Stimulated activated CD4-positive, alpha-beta T cell treated with anti-CD3 and anti-CD28 coated beads, Interleukin-4, amount 100 ng/mL, for 24 hours (primary cell): ENCODE results near the gene LY6G6F.

Experiments used
- DNase-seq: peaks from one replicate; pipeline ENCODE4 v3.0.0-alpha.2; 2020

LY6G6F gene

DNA sequence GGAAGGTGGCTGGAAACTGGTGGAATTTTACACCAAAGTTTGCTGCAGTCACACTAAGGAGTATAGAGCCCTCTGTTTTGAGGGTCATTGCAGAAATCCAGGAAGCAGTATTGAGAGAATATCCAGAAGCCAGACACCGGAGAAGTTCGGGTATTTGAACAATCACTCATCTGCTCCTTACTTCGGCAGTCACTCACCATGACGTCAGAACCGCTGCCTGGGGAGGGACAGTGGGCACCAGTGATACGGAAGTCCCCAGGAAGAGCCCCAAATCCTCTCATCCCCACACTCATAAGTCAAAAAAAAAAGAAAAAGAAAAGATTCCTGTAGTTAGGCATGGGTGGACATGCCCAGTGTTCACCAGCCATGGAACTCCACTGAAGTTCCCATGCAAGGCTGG, 29.8 kb upstream of the LY6G6F start:
- no peak for DNase-seq

GRCh38 chr6:31677955-31678354, 28.7 kb upstream of the LY6G6F start:
- DNase-seq, result no peak

GRCh38 chr6:31680226-31681134, 26.2 kb upstream of the LY6G6F start, which contains the start of gene LY6G5C:
Gene LY6G5C, minus strand, starts transcription at chr6:31681067. Its CDS starts 694 bp downstream, at chr6:31680373.
- DNase-seq, result peak; percentile 74

- peak; percentile 48 for DNase-seq
Measured at GRCh38 chr6:31681135-31681671, 25.5 kb upstream of the LY6G6F start.

DNA sequence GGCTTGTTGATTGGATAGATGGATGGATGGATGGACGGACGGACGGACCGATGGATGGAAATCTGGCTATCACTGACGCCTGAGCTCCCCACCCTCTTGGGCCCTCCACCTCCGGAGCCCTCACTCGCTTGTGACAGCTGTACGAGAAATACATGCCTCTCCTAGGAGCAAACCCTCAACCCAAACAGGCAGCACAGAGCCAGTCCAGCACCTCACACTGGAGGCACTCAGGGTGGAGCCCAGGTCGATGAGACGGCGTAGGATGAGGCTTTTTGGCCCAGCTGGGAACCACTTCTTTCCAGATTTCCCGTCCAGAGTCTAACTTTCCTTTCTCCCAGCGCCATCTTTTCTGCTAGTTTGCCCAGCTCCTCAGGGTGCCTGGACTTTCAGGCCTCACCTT, 23.1 kb upstream of the LY6G6F start:
- DNase-seq, result no peak

DNA sequence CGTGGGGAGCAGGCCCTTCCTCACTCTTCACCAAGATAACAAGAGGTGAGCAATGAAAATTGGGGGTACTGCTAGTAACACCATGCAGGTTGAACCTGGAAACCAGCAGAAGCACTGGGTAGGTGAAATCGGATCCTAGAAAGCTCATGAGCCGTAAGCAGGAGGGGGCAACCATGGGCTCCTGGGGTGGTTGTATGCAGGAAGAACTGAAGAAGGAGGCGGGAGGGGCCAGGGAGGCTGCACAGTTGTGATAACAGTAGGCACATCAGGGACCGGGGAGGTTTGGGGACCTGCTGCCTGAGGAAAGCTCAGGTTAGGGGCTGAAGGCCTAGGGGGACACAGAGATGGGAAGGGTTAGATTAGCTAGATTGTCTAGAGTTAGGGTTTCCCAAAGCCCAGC, 20.2 kb upstream of the LY6G6F start:
- no peak for DNase-seq

DNA sequence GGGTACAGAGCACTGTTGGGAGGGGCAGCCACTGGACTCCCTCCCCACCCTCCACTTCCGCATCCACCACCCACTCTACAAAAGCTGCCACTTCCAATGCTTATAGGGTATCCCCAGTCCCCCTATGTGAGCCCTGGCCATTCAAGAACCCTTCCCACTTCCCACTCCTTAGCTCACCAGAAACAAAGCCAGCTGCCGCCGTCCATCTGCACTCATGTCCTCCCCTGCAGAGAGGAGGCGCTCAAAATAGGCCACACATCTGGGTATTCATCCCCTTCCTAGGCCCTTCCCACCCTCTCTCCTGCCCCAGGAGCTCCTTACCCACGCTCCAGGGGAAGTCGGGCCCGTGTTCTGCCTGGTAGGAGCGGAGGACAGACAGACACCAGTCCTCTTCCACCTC, 19.3 kb upstream of the LY6G6F start:
- no peak for DNase-seq

GRCh38 chr6:31687860-31688693, 18.6 kb upstream of the LY6G6F start:
- no peak for DNase-seq

GRCh38 chr6:31689249-31690110, 17.2 kb upstream of the LY6G6F start:
- no peak for DNase-seq

GRCh38 chr6:31690231-31691077, 16.2 kb upstream of the LY6G6F start:
- DNase-seq, result no peak

DNA sequence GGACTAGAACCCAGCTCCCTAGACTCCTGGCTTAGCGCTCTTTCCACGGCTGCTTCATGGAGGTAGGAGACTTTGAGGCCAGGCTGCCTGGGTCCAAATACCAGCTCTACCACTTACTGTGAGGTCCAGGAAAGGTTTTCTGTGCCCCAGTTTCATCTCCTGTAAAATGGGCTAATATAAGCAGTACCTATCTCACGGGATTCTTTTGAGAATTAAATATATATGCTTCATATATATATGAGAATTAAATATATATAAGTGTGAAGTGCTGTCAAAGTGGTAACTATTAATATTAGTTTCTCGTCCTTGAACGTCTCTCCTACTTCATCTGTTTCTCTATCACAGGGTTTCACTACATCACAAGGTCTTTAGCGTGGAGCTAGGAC, 15.6 kb upstream of the LY6G6F start:
- DNase-seq, result no peak

- DNase-seq, result no peak
Measured at GRCh38 chr6:31691564-31692108, 15.0 kb upstream of the LY6G6F start.

GRCh38 chr6:31692353-31692752, 14.3 kb upstream of the LY6G6F start:
- no peak for DNase-seq

DNA sequence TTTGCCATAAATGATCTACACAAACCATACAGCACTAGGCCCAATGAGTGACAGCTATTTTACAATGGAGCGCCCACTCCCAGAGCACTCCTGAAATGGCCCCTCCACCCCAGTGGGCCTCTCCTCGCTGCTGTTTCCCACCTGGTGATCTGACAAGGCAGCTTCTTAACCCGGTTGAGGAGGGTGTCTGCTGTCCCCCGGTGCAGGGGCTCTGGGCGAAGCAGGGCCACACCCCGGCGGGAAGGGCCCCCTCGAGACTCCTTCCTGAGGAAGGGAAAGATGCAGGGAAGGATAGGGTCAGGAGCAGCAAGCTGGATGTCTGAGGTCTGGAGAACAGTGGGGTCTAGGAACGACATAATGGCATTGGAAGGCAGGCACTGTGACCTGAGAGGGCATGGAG, 13.8 kb upstream of the LY6G6F start:
- no peak for DNase-seq

DNA sequence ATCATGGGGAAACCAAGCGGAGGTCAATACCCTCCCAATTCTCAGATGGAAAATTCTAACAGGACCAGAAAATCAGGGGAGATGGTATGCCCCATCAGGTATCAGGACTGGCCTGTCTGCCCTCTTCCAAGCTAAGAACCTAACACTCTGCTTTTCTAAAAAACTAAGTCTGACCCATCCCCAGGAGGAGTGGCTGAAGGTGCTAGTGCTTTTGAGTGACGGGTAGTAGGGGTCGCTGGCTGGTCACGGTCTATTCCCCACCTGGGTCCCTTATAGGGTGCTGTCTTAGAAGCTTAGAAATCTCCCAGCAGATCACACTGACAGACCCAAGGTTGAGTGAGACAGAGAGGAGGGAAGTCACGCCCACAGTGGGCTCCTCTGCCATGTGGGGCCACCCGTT, 13.1 kb upstream of the LY6G6F start:
- DNase-seq, result no peak

DNA sequence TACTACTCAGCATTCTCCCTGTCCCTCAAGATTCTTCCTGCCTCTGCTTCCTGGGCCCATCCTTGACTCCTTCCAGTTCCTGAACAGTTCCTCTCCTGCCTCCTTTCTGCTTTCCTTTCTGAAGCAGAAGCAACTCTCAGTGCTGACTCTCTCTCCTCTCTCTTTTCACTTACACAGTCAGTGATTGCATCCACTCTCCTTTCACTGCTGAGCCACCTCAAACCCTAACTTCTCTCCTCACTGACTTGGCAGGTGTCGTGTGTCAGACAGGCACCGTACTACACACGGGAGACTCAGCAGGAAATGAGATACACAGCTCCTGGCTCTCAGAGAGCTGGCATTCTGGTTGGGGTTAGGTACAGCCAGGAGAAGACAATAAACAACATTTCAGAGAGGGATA, 9.1 kb upstream of the LY6G6F start:
- no peak for DNase-seq

DNA sequence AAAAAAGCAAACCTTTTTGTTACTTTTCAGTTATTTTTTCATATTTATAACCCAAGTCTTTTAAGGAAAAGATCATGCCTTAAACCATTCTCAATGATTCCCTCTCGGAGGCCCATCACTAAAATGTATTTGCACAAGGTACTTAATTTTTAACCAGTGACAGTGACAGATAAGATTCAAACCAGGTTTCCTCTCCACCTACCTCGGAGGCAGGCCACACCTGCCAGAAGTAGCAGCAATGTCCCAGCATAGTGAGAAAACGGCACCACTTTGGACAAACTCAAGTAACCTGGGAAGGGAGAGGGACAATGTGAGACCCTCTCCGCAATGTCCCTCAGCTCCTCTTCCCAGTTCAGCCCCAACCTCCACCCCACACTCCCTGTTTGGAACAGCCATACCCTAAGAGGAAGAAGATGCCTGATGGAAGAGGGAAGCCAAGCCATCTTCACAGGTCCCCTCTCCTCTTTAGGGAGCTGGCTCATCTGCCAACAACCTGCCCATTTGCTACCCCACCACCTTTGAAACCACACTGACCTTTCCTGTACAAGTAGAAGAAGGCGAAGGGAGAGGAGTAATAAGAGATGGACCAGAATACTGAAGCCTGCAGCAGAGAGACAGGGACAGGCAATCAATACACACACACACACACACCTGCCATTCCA, 5.8 kb upstream of the LY6G6F start:
- no peak for DNase-seq

DNA sequence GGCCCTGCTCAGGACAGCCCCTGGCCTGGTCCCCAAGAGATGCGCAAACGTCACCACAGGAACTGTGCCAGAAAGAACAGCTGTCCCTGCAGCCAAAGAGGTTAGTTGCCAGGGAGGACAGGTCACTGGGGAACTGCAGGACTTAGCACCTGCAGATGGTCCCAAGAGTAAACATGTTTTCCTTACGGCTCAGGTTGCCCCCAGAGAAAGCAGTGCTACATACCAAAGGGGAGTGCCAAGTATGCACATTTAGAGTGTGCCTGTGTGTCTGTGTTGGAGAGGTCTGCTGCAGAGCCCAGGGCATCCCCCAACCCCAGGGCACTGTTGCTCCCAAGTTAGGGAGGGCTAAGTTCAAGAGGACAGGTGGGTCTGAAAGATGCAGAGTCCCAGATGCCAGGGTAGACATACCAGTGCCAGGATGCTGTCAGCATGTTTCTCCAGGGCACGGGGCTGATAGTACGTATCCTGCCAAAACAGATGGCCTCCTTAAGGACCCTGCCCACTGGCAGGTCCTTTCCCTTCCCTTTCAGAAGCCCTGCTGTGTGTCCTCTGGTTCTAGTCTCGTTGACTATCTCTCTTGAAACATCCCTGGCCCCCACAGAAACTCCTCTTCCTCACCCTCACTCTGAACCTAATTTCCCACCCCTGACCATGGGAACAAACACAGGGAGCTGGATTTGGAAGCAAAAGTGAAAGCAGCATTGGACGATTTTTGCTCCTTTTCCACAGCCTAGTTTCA, 4.8 kb upstream of the LY6G6F start:
- DNase-seq, result no peak

DNA sequence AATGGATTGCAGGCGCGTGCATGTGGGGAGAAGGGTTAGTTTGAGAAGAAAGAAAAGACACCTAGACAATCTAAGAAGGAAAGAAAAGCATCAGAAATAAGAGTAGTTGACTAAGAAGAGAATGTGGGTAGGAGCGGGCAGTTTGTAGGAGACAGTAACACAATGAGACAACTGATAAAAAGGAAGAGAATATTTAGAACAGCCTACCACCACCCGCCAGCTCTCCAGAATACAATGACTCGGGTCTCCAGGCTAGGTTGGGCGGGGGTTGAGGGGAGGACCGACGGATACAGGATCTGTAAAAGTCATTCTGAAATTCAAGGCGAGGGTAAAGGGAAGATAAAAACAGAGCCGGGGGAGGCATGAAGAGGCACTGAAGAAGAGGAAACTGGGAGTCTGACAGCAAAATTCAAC, 4.3 kb upstream of the LY6G6F start:
- DNase-seq, result peak; percentile 41
